Left ventricle myocardium inferior (tissue), 1 donor: Measurements from ENCODE around the gene KIAA0513. TPM values are rescaled to one million over a fixed set of nuclear protein-coding genes. Genes with fewer than 3 reads are reported as not detected.

ENCODE experiments used
- DNase-seq: peaks from one replicate; pipeline ENCODE4 v3.0.0-alpha.2; 2020
- H3K27ac ChIP-seq: fragments of 200-600 bp; replicated peaks from 2 replicates; pipeline ENCODE4 v1.8.0; 2021
- H3K27me3 ChIP-seq: fragments of 200-600 bp; 2 replicates; pipeline ENCODE4 v1.8.0; 2021; ENCODE audit warnings: low read depth
- H3K36me3 ChIP-seq: fragments of 200-600 bp; 2 replicates; pipeline ENCODE4 v1.8.0; 2021
- H3K4me1 ChIP-seq: fragments of 200-600 bp; 2 replicates; pipeline ENCODE4 v1.8.0; 2021
- H3K4me3 ChIP-seq: fragments of 200-600 bp; 2 replicates; pipeline ENCODE4 v1.8.0; 2021; ENCODE audit warnings: mild to moderate bottlenecking, moderate library complexity
- H3K9me3 ChIP-seq: fragments of 200-600 bp; replicated peaks from 2 replicates; pipeline ENCODE4 v1.8.0; 2021
- intact Hi-C: fragments of 100-400 bp; cut with micrococcal nuclease; formaldehyde crosslinking; loops from one replicate; pipeline ENCODE4 v1.11.0; 2022
- total RNA-seq: library from RNA; stranded (reverse); fragmentation: NEBNext Ultra II Directional; extraction: Animal tissue kit (Norgen Biotek cat#: 25700); gene quantifications from one replicate; pipeline ENCODE4 v1.2.1, GENCODE V29; 2021
- TF ChIP-seq, protein P1 (sequence below): fragments of 200-600 bp; IDR thresholded peaks from 2 replicates; pipeline ENCODE4 v1.8.0; 2021; ENCODE audit warnings: antibody characterized with exemption, mild to moderate bottlenecking, borderline replicate concordance
- donor health status: DM: no; HTN: yes; CAD: no; lungs with severe emphysema.

KIAA0513 gene
- total RNA-seq, 1 donor from 2014 or later = 10.0 TPM

DNA sequence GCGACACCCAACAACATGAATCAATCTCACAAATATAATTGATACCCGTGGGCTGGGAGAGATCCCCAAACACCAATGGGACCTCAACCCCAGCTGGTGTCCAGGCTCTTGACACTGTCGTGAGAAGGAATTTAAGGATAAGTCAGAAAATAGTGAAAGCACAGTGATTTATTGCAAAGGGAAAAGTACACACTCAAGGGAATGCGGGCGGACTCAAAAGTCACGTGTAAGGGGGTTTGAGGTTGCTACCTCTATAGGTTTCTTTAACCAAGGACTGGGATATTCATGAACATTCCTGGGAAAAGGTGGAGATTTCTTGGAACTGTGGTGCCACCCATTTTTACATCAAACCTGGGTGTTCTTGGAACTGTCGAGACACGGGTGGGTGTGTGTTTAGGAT is 10.0 kb upstream of the KIAA0513 start:
- Histone ChIP-seq H3K36me3 (no peaks in the 10 kb centered on the region), H3K27ac (no peak overlapping the region), H3K4me3 (no peak overlapping the region), H3K27me3 (no peaks in the 10 kb centered on the region), H3K9me3 (peaks cover 2% of the 10 kb centered on the region), H3K4me1 (peaks cover 9% of the 10 kb centered on the region)
- TF ChIP-seq, protein P1, sequence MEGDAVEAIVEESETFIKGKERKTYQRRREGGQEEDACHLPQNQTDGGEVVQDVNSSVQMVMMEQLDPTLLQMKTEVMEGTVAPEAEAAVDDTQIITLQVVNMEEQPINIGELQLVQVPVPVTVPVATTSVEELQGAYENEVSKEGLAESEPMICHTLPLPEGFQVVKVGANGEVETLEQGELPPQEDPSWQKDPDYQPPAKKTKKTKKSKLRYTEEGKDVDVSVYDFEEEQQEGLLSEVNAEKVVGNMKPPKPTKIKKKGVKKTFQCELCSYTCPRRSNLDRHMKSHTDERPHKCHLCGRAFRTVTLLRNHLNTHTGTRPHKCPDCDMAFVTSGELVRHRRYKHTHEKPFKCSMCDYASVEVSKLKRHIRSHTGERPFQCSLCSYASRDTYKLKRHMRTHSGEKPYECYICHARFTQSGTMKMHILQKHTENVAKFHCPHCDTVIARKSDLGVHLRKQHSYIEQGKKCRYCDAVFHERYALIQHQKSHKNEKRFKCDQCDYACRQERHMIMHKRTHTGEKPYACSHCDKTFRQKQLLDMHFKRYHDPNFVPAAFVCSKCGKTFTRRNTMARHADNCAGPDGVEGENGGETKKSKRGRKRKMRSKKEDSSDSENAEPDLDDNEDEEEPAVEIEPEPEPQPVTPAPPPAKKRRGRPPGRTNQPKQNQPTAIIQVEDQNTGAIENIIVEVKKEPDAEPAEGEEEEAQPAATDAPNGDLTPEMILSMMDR = no peak
- intact Hi-C loops = no loop called here
- DNase-seq = no peak

DNA sequence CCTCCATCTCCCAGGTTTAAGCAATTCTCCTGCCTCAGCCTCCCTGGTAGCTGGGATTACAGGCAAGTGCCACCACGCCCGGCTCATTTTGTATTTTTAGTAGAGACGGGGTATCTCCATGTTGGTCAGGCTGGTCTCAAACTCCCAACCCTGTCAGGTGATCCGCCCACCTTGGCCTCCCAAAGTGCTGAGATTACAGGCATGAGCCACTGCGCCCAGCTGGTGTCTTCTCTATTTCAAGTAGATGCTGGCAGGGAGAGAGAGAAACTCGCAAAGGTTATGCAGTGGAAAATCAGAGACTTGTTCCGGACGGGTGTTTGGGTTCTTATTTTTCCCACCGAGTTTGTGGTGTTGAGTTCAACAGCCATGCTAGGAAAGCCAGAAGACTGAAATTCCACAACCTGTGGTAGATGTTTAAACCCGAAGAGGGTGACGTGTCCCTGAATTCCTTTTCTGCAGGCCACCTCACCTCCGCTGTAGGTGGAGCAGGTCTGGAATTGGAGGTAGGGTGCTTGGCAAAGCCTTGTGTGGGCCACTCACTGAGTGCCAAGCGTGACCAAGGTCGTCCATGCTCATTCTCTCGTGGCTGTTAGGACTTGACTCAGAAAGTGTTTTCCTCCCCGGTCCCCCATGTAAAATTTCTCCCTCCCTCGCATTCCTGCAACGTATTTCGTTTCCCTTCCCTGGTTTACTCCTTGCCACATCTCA is 8.9 kb upstream of the KIAA0513 start:
- TF ChIP-seq, protein P1 = no peak
- intact Hi-C loops = no loop called here
- H3K27ac ChIP-seq = no peak overlapping the region
- H3K27me3 ChIP-seq = no peaks in the 10 kb centered on the region
- H3K4me1 ChIP-seq = peaks cover 9% of the 10 kb centered on the region
- no peaks in the 10 kb centered on the region for H3K36me3 ChIP-seq
- no peak overlapping the region for H3K4me3 ChIP-seq
- peaks cover 6% of the 10 kb centered on the region for H3K9me3 ChIP-seq
- no peak for DNase-seq

DNA sequence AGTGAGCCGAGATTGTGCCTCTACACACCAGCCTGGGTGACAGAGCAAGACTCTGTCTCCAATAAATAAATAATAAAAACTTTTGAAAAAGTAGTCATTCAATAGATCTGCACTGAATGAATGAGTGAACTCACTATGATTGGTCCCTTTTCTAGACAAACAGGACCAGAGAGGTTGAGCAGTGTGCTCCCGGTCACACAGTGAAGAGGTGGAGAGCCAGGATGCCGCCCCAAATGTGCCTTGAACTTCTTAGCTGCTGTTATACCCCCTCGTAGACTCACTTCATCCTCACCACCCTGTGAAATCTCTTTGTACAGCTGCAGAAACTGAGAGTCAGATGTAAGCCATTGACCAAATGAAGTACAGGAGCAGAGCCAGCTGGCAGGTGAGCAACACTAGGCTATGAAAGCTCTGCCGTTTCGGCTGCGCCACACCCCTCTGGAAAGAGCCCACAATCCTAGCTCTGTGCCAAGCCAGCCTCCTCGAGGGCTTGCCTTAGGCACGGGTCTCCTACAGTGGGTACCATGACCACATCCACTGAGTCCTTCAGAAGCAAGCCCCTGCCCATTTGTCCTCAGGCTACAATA is 7.8 kb upstream of the KIAA0513 start:
- intact Hi-C loops = no loop called here
- Histone ChIP-seq H3K4me3 (no peak overlapping the region), H3K27me3 (no peaks in the 10 kb centered on the region), H3K4me1 (peaks cover 9% of the 10 kb centered on the region), H3K27ac (no peak overlapping the region), H3K36me3 (no peaks in the 10 kb centered on the region), H3K9me3 (peaks cover 6% of the 10 kb centered on the region)
- TF ChIP-seq, protein P1 = no peak
- DNase-seq = no peak

DNA sequence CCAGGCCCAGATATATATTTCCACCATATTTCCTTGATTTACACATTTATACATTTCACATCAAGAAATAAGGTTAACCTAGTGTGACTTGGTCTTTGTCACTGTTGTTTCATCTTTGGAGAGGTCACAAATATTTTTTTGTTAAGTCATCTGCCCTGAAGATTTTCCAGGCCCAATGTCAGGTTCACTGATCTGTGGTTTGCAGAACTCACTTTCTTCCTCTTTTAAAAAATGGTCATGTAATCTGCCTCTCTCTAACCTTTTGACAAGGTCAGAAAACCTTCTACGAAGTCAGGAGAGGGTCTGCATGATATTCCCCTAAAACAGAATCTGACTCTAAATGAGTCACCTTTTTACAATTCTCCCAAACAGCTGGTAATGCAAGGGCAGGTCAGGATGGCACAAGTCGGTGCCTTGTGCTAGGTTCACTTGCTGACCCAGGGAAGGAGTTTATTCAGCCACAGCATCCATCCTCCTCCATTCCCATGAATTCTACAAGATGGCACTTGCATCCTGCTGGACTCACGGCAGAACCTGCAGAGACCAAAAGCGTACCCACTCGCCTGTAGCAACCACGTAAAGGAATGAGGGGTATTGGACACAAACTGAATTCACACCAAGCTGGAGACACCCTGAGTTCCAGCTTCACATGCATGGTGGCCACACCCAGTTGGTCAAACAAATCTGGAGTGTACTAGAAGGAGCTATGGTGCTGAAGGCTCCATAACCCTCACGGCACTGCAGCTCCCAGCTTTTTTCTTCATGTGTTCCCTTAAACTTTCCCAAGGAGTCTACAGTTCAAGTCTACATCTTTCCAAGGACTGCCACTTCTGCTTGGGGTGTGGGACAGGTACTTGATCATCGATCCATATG is 1.6 kb upstream of the KIAA0513 start:
- TF ChIP-seq, protein P1 = no peak
- DNase-seq = no peak
- Histone ChIP-seq H3K36me3 (no peaks in the 10 kb centered on the region), H3K4me1 (peaks cover 32% of the 10 kb centered on the region), H3K27me3 (no peaks in the 10 kb centered on the region), H3K9me3 (peaks cover 6% of the 10 kb centered on the region), H3K4me3 (no peak overlapping the region), H3K27ac (no peak overlapping the region)
- intact Hi-C loops = no loop called here

DNA sequence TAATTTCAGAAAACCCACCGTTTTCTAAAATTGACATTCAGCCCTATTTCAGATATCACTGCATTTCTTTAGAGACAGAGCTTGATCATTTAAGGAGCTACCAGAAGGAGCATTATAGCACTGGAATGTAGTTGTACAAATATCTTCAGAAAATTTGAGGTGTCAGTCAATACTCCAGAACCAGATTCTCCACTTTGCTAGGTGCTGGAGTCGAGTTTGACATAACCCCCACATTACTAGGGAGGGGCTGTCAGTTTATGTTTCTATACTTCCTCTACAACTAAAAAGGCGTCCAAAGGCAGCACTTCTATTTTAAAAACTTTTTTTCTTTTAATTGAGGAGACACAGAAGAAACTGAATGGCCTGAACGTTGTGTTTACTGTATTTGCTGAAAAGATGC is 892 bp upstream of the KIAA0513 start:
- Histone ChIP-seq H3K36me3 (no peaks in the 10 kb centered on the region), H3K4me3 (peak overlapping the region; percentile 86), H3K27me3 (no peaks in the 10 kb centered on the region), H3K27ac (peak overlapping the region; percentile 77), H3K4me1 (peaks cover 32% of the 10 kb centered on the region), H3K9me3 (peaks cover 6% of the 10 kb centered on the region)
- DNase-seq = no peak
- TF ChIP-seq, protein P1 = no peak
- intact Hi-C loops = no loop called here
